HepG2 (cell line): Measurements from ENCODE around the gene TMPO. TPM values are rescaled to one million over a fixed set of nuclear protein-coding genes. Genes with fewer than 3 reads are reported as not detected.
A peak's percentile ranks its signal among the peaks of the same experiment; 100 is the strongest.

Source experiments
- CHD4 ChIP-seq: fragments of 200-600 bp; sonication (generic); IDR thresholded peaks from 2 replicates; pipeline ENCODE4 v1.7.0; 2017; ENCODE audit warnings: mild to moderate bottlenecking, low read length, borderline replicate concordance
- DMAP1 ChIP-seq: IDR thresholded peaks from 2 replicates; pipeline ENCODE4 v1.6.1; 2016
- E2F1 ChIP-seq: sonication (generic); formaldehyde crosslinking; IDR thresholded peaks from 2 replicates; pipeline ENCODE4 v1.5.0; 2020; ENCODE audit warnings: missing genetic modification reagents
- ERF ChIP-seq: IDR thresholded peaks from 2 replicates; pipeline ENCODE4 v1.6.1; 2018; ENCODE audit warnings: missing biosample characterization, missing genetic modification reagents
- GPBP1L1 ChIP-seq: sonication (generic); formaldehyde crosslinking; IDR thresholded peaks from 2 replicates; pipeline ENCODE4 v1.5.0; 2020; ENCODE audit warnings: mild to moderate bottlenecking, missing genetic modification reagents
- HMG20B ChIP-seq: conservative IDR thresholded peaks from 2 replicates; pipeline ENCODE4 v1.6.1; 2016; ENCODE audit warnings: missing genetic modification reagents, missing compliant biosample characterization
- HNF1B ChIP-seq: sonication (generic); formaldehyde crosslinking; IDR thresholded peaks from 2 replicates; pipeline ENCODE4 v1.5.1; 2020; ENCODE audit warnings: mild to moderate bottlenecking, moderate library complexity, missing genetic modification reagents
- HNRNPK ChIP-seq: fragments of 200-400 bp; formaldehyde crosslinking; IDR thresholded peaks from 2 replicates; pipeline ENCODE4 v1.6.1; 2018; ENCODE audit warnings: low read length, low read depth, moderate library complexity, mild to moderate bottlenecking; ENCODE audit not compliant: poor library complexity, severe bottlenecking
- MED1 ChIP-seq: sonication (generic); formaldehyde crosslinking; IDR thresholded peaks from 2 replicates; pipeline ENCODE4 v1.4.0; 2020; ENCODE audit warnings: missing genetic modification reagents
- MED13 ChIP-seq: sonication (generic); formaldehyde crosslinking; IDR thresholded peaks from 2 replicates; pipeline ENCODE4 v1.5.0; 2020; ENCODE audit warnings: missing genetic modification reagents
- MXD4 ChIP-seq: IDR thresholded peaks from 2 replicates; pipeline ENCODE4 v1.6.1; 2016; ENCODE audit warnings: mild to moderate bottlenecking, missing biosample characterization, missing genetic modification reagents
- NFATC3 ChIP-seq: sonication (generic); formaldehyde crosslinking; IDR thresholded peaks from 2 replicates; pipeline ENCODE4 v1.5.1; 2020; ENCODE audit warnings: mild to moderate bottlenecking, missing genetic modification reagents
- NPAS2 ChIP-seq: sonication (generic); formaldehyde crosslinking; IDR thresholded peaks from 2 replicates; pipeline ENCODE4 v1.8.0; 2022; ENCODE audit warnings: mild to moderate bottlenecking, missing genetic modification reagents, borderline replicate concordance
- POLR2AphosphoS2 ChIP-seq: IDR thresholded peaks from 2 replicates; pipeline ENCODE4 v1.6.1; 2011; ENCODE audit warnings: low read depth, low read length, improper control_type of control experiment
- SIX4 ChIP-seq: sonication (generic); formaldehyde crosslinking; IDR thresholded peaks from 2 replicates; pipeline ENCODE4 v1.4.0; 2020; ENCODE audit warnings: missing genetic modification reagents
- TEAD3 ChIP-seq: optimal IDR thresholded peaks from 2 replicates; pipeline ENCODE3; 2016; ENCODE audit warnings: borderline replicate concordance
- TOE1 ChIP-seq: sonication (generic); formaldehyde crosslinking; IDR thresholded peaks from 2 replicates; pipeline ENCODE4 v1.4.0; 2020; ENCODE audit warnings: mild to moderate bottlenecking, missing genetic modification reagents
- TRIM22 ChIP-seq: fragments of 450-650 bp; IDR thresholded peaks from 2 replicates; pipeline ENCODE4 v1.6.1; 2017
- ZGPAT ChIP-seq: IDR thresholded peaks from 2 replicates; pipeline ENCODE4 v1.6.1; 2016; ENCODE audit warnings: mild to moderate bottlenecking
- ZNF10 ChIP-seq: sonication (generic); formaldehyde crosslinking; IDR thresholded peaks from 2 replicates; pipeline ENCODE4 v1.4.0; 2020; ENCODE audit warnings: mild to moderate bottlenecking, low read depth, missing genetic modification reagents, borderline replicate concordance
- ZNF329 ChIP-seq: sonication (generic); formaldehyde crosslinking; IDR thresholded peaks from 2 replicates; pipeline ENCODE4 v1.9.0; 2021; ENCODE audit warnings: low read depth, mild to moderate bottlenecking, missing genetic modification reagents
- ZNF501 ChIP-seq: sonication (generic); formaldehyde crosslinking; IDR thresholded peaks from 2 replicates; pipeline ENCODE4 v1.5.1; 2020; ENCODE audit warnings: mild to moderate bottlenecking, moderate library complexity, missing genetic modification reagents
- ZNF749 ChIP-seq: sonication (generic); formaldehyde crosslinking; IDR thresholded peaks from 2 replicates; pipeline ENCODE4 v1.8.0; 2022; ENCODE audit warnings: mild to moderate bottlenecking, missing genetic modification reagents, moderate library complexity, borderline replicate concordance
- ZNF772 ChIP-seq: sonication (generic); formaldehyde crosslinking; IDR thresholded peaks from 2 replicates; pipeline ENCODE4 v1.5.0; 2020; ENCODE audit warnings: mild to moderate bottlenecking, missing genetic modification reagents
- polyA plus RNA-seq, 8 experiments: library from polyadenylated mRNA; depleted of rRNA in 3 of 8; stranded (reverse) in 7 of 8; unstranded in 1 of 8; fragments of >200 nt; fragmentation: Illumina TruSeq in 4 of 8; extraction: Trizol in 4 of 8; gene quantifications; 2 replicates each; pipeline versions ENCODE4 v1.2.1 to v1.2.3, GENCODE V29; 2011 to 2016; ENCODE audit warnings: low read depth in 4 of 8, missing spikeins in 1 of 8, mixed read lengths in 1 of 8; ENCODE audit not compliant: insufficient read depth in 1 of 8
- total RNA-seq, 5 experiments: library from RNA; depleted of rRNA; stranded (reverse); fragments of >200 nt; fragmentation: Illumina TruSeq; extraction: Trizol; gene quantifications; 2 replicates each; pipeline ENCODE4 v1.2.3, GENCODE V29; 2016; ENCODE audit warnings: low read depth in 1 of 5

Gene TMPO
- total and polyA plus RNA-seq, 2 of the 13 experiments (the other 11 are each of a cell fraction or from before 2014, with no cell fraction given) = 24.2 to 167 TPM

- no peak for TF ChIP-seq HNRNPK
- no peak for TF ChIP-seq GPBP1L1 (CRISPR knock-in tag)
- peak; percentile 51; the same call in 1 of the 2 replicates for TF ChIP-seq DMAP1
- TF ChIP-seq ZNF772 (CRISPR knock-in tag) = no peak
- 0 out of 2 replicates have a peak, but pooled peaks have one; percentile 1 for TF ChIP-seq ZNF501 (CRISPR knock-in tag)
- no peak; the same call in 1 of the 2 replicates for TF ChIP-seq NPAS2
- no peak for TF ChIP-seq TOE1
- no peak for TF ChIP-seq HMG20B
- TF ChIP-seq TRIM22 = no peak
- TF ChIP-seq POLR2AphosphoS2 = no peak
- TF ChIP-seq E2F1 = peak; percentile 89; the same call in 1 of the 2 replicates
- TF ChIP-seq TEAD3 (CRISPR knock-in tag) = no peak
- peak; percentile 57; the same call in 1 of the 2 replicates for TF ChIP-seq MED1 (CRISPR knock-in tag)
- TF ChIP-seq ZNF10 (CRISPR knock-in tag) = no peak
- 0 out of 2 replicates have a peak, but pooled peaks have one; percentile 16 for TF ChIP-seq ERF (CRISPR knock-in tag)
- TF ChIP-seq MED13 (CRISPR knock-in tag) = 0 out of 2 replicates have a peak, but pooled peaks have one; percentile 34
- TF ChIP-seq SIX4 = no peak
- TF ChIP-seq NFATC3 = peak; percentile 26; the same call in 1 of the 2 replicates
- TF ChIP-seq MXD4 (CRISPR knock-in tag) = 0 out of 2 replicates have a peak, but pooled peaks have one; percentile 4
- no peak for TF ChIP-seq CHD4
- TF ChIP-seq ZNF329 (CRISPR knock-in tag) = no peak
- TF ChIP-seq HNF1B (CRISPR knock-in tag) = no peak
- peak; percentile 76; the same call in 1 of the 2 replicates for TF ChIP-seq ZGPAT (CRISPR knock-in tag)
- TF ChIP-seq ZNF749 (CRISPR knock-in tag) = no peak
These were observed at the start of gene TMPO (continued) for GRCh38 chr12:98515287-98516110.
